K562 treated with DMSO at 1 percent for 48 hours (cell line): Measurements from ENCODE around the gene OAS1. TPM values are rescaled to one million over a fixed set of nuclear protein-coding genes. Genes with fewer than 3 reads are reported as not detected.

Experiments used
- total RNA-seq: library from RNA; unstranded; fragments of 300-600 nt; gene quantifications from 2 replicates; pipeline ENCODE4 v1.2.3, GENCODE V29; 2022; ENCODE audit warnings: low replicate concordance; ENCODE audit errors: extremely low read depth

The OAS1 gene
- total RNA-seq: not detected in 2 replicates

GRCh38 chr12:112906712-112907414 is at the start of gene OAS1:
Gene OAS1 (plus strand): TSS chr12:112906962. CDS start chr12:112907040, 78 bp downstream.

DNA sequence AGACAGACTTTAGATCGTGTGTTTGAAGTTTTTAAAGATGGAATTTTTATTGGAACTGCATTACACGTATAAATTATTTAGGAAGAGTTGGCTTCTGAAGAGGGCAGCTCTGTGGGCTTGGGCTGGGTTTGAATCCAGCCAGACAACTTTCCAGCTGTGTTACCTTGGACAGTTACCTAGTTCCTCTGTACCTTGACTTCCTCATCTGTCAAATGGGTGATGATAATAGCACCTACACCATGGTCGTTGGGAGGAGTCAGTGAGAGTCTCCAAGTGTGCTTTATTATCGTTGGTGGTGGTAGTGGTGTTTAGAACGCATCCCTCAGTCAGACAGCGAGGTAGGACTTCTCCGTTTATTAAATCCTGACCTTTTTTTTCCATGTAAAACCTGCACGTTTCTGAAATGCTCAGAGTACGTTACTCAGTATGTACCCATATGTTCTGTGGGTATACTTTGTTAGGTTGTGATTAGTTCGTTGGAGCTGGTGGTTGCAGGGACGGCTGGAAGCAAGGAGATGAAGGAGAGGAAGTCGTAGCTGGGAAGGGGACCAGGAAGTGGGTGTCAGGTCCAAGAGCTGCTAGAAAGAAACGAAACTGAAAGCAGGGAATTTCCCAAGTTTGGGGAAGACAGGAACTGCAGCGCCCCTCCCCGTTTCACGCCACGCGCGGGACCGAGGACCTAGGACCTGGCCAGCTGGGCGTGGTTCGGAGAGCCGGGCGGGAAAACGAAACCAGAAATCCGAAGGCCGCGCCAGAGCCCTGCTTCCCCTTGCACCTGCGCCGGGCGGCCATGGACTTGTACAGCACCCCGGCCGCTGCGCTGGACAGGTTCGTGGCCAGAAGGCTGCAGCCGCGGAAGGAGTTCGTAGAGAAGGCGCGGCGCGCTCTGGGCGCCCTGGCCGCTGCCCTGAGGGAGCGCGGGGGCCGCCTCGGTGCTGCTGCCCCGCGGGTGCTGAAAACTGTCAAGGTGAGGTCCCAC is 31.3 kb downstream of the OAS1 start, which contains the start of gene OAS3:
TSS of gene OAS3 (plus strand) at position 734 of the 979 bp plus-strand sequence. CDS start at position 791, 57 bp downstream.

Other genes starting within 250 kb of the OAS1 start
- not detected in 2 replicates for gene RPH3A, start 115.2 kb upstream of the OAS1 start, total RNA-seq
- gene OAS3, start 31.5 kb downstream of the OAS1 start, total RNA-seq: not detected in 2 replicates
- gene OAS2, start 71.6 kb downstream of the OAS1 start, total RNA-seq: not detected in 2 replicates
- gene DTX1, start 149.8 kb downstream of the OAS1 start, total RNA-seq: not detected in 2 replicates
- gene RASAL1, start 228.8 kb downstream of the OAS1 start, total RNA-seq: not detected in 2 replicates
- gene CFAP73, start 242.8 kb downstream of the OAS1 start, total RNA-seq: not detected in 2 replicates